Lung (tissue), 12 donors: ENCODE measurements around the gene XRCC2. TPM values are rescaled to one million over a fixed set of nuclear protein-coding genes. Genes with fewer than 3 reads are reported as not detected.

Source experiments
- ATAC-seq: fragments of 200-7000 bp; cut with Tn5 transposase; one replicate; pipeline ENCODE4 v1.9.1; 2020; ENCODE audit warnings: moderate number of reproducible peaks; ENCODE audit not compliant: insufficient read depth, low FRiP score
- DNase-seq, 3 donors: peaks; one replicate each; pipeline ENCODE4 v3.0.0-alpha.2; 2013 to 2017
- H3K27ac ChIP-seq, 2 donors: one replicate each; pipeline ENCODE4 v1.5.1; 2013; ENCODE audit warnings: mild to moderate bottlenecking in 2 of 2, moderate library complexity in 2 of 2, control low read depth in 1 of 2, inconsistent platforms in 1 of 2, low read depth in 1 of 2, low read length in 1 of 2
- H3K27me3 ChIP-seq, 3 donors: one replicate each; pipeline ENCODE4 v1.5.1; 2013; ENCODE audit warnings: low read length in 2 of 3; ENCODE audit not compliant: control insufficient read depth in 3 of 3, insufficient read depth in 3 of 3
- H3K36me3 ChIP-seq, 4 donors: one replicate each; pipeline ENCODE4 v1.5.1; 2013; ENCODE audit warnings: low read length in 4 of 4, mild to moderate bottlenecking in 1 of 4, moderate library complexity in 1 of 4; ENCODE audit not compliant: control insufficient read depth in 4 of 4, insufficient read depth in 4 of 4
- H3K4me1 ChIP-seq, 5 donors: one replicate each; pipeline ENCODE4 v1.5.1; 2013; ENCODE audit warnings: low read length in 5 of 5, mild to moderate bottlenecking in 2 of 5, moderate library complexity in 1 of 5; ENCODE audit not compliant: control insufficient read depth in 5 of 5, insufficient read depth in 5 of 5
- H3K4me3 ChIP-seq: one replicate; pipeline ENCODE4 v1.5.1; 2013; ENCODE audit warnings: mild to moderate bottlenecking, control low read depth, moderate library complexity
- H3K9ac ChIP-seq, 2 donors: one replicate each; pipeline ENCODE4 v1.5.1; 2013; ENCODE audit warnings: low read length in 2 of 2, control low read depth in 1 of 2; ENCODE audit not compliant: insufficient read depth in 1 of 2
- H3K9me3 ChIP-seq, 4 donors: one replicate each; pipeline ENCODE4 v1.5.1; 2013; ENCODE audit warnings: low read length in 3 of 4, mild to moderate bottlenecking in 1 of 4, moderate library complexity in 1 of 4; ENCODE audit not compliant: control insufficient read depth in 4 of 4, insufficient read depth in 3 of 4
- WGBS, 2 donors: extraction: QIAGEN DNeasy Blood & Tissue Kit; methylation state at CpG; one replicate each; pipeline ENCODE4 v1.1.7; 2013; 5-methylcytosine and 5-hydroxymethylcytosine counted together
- polyA plus RNA-seq, 2 donors: library from polyadenylated mRNA; stranded (reverse); fragments of 200-250 nt; gene quantifications; one replicate each; pipeline ENCODE4 v1.2.1, GENCODE V29; 2013
- total RNA-seq, 2 donors: library from RNA; depleted of rRNA in 1 of 2; stranded (reverse); fragments of >200 nt in 1 of 2; gene quantifications; one replicate each; pipeline ENCODE4 v1.2.1, GENCODE V29; 2014 to 2021
- TF ChIP-seq, protein P1 (sequence below): IDR thresholded peaks from 2 replicates; pipeline ENCODE4 v1.5.1; 2012; ENCODE audit warnings: mild to moderate bottlenecking; ENCODE audit errors: control extremely low read depth, extremely low read depth
- donor health status: control.
- donor health status: control.
- donor health status: Bipolar disorder and iron deficiency.
- donor health status: healthy.
- donor health status: DM: yes; HTN: yes; CAD: no.

Gene XRCC2
- total and polyA plus RNA-seq, 4 donors = 0.34 to 2.9 (median 1.0) TPM

DNA sequence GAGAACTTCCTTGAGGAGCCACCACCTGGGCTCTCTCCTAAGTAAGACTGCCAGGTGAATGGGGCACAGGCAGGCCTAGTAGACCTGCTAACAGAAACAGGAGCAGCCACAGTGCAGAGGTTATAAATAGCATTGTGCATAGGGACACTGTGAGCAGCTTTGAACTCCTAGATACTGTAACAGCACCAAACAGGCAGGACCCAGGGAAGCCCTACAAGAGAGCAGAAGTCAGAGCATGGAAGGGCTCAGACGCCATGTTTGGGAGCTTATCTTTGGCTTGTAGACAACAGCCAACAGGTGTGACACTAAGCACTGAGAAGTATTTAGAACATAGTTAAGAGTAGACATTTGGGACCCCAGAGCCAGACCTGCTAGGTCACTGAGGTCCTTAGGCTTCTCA lies 14.5 kb downstream of the XRCC2 start:
- TF ChIP-seq, protein P1, sequence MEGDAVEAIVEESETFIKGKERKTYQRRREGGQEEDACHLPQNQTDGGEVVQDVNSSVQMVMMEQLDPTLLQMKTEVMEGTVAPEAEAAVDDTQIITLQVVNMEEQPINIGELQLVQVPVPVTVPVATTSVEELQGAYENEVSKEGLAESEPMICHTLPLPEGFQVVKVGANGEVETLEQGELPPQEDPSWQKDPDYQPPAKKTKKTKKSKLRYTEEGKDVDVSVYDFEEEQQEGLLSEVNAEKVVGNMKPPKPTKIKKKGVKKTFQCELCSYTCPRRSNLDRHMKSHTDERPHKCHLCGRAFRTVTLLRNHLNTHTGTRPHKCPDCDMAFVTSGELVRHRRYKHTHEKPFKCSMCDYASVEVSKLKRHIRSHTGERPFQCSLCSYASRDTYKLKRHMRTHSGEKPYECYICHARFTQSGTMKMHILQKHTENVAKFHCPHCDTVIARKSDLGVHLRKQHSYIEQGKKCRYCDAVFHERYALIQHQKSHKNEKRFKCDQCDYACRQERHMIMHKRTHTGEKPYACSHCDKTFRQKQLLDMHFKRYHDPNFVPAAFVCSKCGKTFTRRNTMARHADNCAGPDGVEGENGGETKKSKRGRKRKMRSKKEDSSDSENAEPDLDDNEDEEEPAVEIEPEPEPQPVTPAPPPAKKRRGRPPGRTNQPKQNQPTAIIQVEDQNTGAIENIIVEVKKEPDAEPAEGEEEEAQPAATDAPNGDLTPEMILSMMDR = no peak
- no peak for DNase-seq

GRCh38 chr7:152660021-152660420 lies 15.9 kb downstream of the XRCC2 start:
- no peak overlapping the region for H3K4me3 ChIP-seq
- H3K9ac ChIP-seq = no peak overlapping the region
- DNase-seq = no peak
- WGBS, 2 donors = 86 to 90% methylated on average over 7 of the region's 7 CpGs
- peaks cover 0 to 6% (median 0%) of the 10 kb centered on the region in 4 donors for H3K36me3 ChIP-seq
- no peaks in the 10 kb centered on the region for H3K9me3 ChIP-seq
- H3K27me3 ChIP-seq = no peaks in the 10 kb centered on the region
- no peak overlapping the region for H3K27ac ChIP-seq
- TF ChIP-seq, protein P1 = no peak
- no peak for ATAC-seq
- no peaks in the 10 kb centered on the region for H3K4me1 ChIP-seq

More for the DNA sequence above, 14.5 kb downstream of the XRCC2 start:
- no peak overlapping the region for H3K4me3 ChIP-seq
- no peaks in the 10 kb centered on the region for H3K9me3 ChIP-seq
- no peak overlapping the region for H3K27ac ChIP-seq
- 100% methylated on average over 1 of the region's 1 CpG for WGBS, 2 donors
- peaks cover 0 to 6% (median 0%) of the 10 kb centered on the region in 4 donors for H3K36me3 ChIP-seq
- H3K4me1 ChIP-seq = no peaks in the 10 kb centered on the region
- no peak overlapping the region for H3K9ac ChIP-seq
- ATAC-seq = no peak
- H3K27me3 ChIP-seq = no peaks in the 10 kb centered on the region

DNA sequence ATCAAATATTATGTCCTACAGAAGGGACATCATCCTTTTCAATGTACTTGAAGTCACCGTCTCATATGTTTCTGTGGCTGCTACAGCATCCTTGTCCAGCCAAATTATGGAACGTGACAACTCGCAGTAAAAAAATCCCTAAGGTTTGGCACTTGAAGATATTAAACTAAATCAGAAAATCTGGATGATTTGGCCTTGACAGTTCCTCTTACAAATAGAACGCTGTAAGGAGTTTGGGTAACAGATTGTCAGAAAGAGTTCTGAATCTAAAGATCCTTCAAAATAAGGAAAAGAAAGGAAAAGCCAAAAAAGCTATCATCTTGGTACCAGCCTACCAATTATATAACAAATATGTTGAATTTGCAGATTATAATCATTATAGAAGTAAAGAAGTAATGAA lies 21.0 kb downstream of the XRCC2 start:
- no peak overlapping the region for H3K27ac ChIP-seq
- WGBS, 2 donors = 93 to 95% methylated on average over 4 of the region's 4 CpGs
- ATAC-seq = no peak
- no peaks in the 10 kb centered on the region for H3K4me1 ChIP-seq
- no peaks in the 10 kb centered on the region for H3K27me3 ChIP-seq
- H3K9me3 ChIP-seq = no peaks in the 10 kb centered on the region
- no peak overlapping the region for H3K4me3 ChIP-seq
- DNase-seq = no peak
- H3K36me3 ChIP-seq = peaks cover 0 to 5% (median 0%) of the 10 kb centered on the region in 4 donors
- TF ChIP-seq, protein P1 = no peak
- H3K9ac ChIP-seq = no peak overlapping the region

- DNase-seq (no peak), ATAC-seq (no peak)
- 79 to 87% methylated on average over 2 of the region's 2 CpGs for WGBS, 2 donors
- Histone ChIP-seq H3K27ac (no peak overlapping the region), H3K9me3 (peaks cover 0 to 2% (median 0%) of the 10 kb centered on the region in 4 donors), H3K4me1 (no peaks in the 10 kb centered on the region), H3K27me3 (no peaks in the 10 kb centered on the region), H3K9ac (no peak overlapping the region), H3K4me3 (no peak overlapping the region), H3K36me3 (peaks cover 0 to 4% (median 3%) of the 10 kb centered on the region in 4 donors)
- TF ChIP-seq, protein P1 = no peak
Observed at GRCh38 chr7:152649220-152649619, 26.7 kb downstream of the XRCC2 start.
